OCI-M1 (cell line): ENCODE measurements around the gene CTRB1.
"Not testable (repeated sequence)": the region's sequence is repeated elsewhere in the genome, so short reads cannot be mapped to it uniquely, and the experiment has no call there.

Experiments used
- DNase-seq: peaks from one replicate; lab custom pipeline; 2025; lab: John Stamatoyannopoulos, UW

Gene CTRB1

GRCh38 chr16:75271441-75272096 is 52.8 kb downstream of the CTRB1 start:
- DNase-seq, result no peak

DNA sequence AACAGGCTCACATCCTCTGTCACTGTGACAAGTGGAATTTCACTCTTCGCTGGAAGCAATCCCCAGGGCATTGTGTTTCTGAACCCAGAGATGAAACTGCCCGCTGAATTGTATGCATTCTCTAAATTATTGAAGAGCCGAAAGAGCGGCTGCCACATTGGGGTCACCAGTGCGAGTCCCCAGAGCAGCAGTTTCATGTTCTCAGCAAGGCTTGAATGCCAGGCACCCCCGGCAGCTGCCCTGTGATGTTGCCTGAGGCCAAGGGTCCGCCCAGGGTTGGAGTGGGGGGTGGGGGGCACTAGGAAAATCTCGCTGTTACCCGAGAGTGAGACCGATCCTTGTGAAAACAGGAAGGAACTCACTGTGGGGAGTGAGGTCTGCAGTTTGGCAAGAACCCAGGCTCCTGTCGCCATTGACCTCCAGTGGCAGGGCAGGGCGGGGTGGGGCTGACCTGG is 53.3 kb downstream of the CTRB1 start:
- peak; percentile 11 for DNase-seq

DNA sequence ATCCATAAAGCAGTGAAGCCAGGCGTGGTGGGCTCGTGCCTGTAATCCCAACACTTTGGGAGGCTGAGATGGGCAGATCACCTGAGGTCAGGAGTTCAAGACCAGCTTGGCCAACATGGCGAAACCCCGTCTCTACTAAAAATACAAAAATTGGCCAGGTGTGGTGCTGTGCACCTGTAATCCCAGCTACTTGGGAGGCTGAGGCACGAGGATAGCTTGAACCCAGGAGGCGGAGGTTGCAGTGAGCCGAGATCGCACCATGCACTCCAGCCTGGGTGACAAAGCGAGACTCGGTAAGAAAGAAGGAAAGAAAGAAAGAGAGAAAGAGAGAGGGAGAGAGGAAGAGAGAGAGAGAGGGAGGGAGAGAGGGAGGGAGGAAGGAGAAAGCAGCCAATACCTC is 53.8 kb downstream of the CTRB1 start:
- not testable (repeated sequence) for DNase-seq

DNA sequence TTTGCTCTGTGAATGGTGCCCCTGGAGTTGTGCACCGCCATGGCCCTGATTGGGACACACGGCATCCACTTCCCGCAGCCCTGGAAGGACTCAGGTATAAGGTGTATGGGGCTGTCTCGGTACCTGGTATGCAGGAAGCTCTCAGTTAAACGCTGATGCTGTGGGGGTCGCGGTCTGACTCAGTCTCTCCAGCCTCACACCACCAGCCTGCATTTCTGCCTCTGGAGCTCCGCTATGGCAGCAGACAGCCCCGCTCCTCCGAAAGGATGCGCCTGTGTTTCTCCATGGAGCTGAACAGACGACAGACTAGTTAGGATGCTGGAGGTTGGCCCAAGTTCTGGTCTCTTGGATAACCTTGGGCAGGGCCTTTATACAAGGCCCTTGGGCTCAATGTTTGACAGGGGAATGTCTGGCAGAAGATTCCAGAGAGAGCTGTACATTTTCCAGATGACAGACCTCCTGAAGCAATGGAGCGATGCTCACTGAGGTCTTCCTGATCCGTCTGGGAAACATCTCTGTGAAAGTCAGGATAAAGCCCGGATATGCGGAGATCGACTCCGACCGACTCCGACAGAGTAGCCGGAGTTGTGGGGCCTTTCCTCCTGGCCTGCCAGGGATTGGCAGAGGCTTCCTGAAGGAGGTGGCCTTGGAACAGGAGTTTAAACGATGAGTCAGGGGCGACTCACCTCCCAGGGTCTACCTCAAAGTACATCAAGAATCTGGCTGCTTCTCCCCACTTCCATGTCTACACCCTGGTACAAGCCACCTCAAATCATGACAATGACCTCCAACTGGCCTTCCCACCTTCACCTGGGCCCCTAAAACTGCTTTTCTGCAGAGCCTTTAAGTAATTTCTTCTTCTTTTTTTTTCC is 54.5 kb downstream of the CTRB1 start:
- DNase-seq, result no peak
